HS-5 (cell line): ENCODE results near the gene KRT35.

Source experiments
- DNase-seq: peaks from one replicate; pipeline ENCODE4 v3.0.0-alpha.2; 2012; ENCODE audit warnings: low read depth

KRT35 gene

DNA sequence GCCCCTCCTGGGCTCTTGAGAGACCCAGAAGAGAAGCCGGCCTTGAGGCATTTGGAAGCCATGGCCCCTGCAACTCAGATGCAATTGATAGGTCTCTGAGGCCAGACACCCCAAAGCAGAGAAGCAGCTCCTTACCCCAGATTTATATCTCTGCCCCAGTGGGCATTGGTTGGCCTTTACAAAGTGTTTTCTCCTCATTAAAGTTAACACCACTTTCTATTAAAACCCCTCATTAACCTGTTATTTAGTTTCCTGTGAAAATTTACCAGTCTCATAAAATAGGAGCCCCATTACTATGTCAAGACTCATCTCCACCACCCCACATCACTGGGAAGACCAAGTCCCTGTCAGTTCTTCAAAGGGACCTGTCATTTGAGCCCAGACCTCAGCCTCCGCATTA is at the start of gene KRT35:
KRT35 (minus strand) TSS at position 116 of the 400 bp plus-strand sequence; CDS start at position 62, 54 bp downstream.
- DNase-seq, result no peak

GRCh38 chr17:41530062-41531048 is 49.4 kb upstream of the KRT35 start:
- peak; percentile 65 for DNase-seq

DNA sequence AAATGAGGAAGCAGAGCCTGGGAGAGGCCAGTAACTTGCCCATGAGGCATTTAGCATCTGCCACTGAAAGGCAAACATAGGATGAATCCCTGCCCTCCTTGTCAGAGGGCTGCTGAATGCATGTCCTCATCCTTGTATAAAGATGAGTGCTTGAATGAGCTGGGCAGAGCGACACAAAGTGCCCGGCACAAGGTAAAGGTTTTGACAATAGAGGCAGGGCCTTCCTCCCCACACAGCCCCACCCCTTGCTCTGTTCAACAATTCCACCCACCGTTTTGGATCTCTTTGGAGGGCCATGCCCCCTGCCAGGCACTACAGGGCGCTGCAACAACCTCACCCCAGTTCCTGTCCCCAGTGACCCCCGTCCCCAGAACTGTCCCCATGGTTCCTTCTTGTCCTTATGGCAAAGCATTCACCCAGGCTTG is 48.6 kb upstream of the KRT35 start:
- no peak for DNase-seq

- DNase-seq, result no peak
Observed at GRCh38 chr17:41528959-41529353, 48.0 kb upstream of the KRT35 start.

- no peak for DNase-seq
Observed at GRCh38 chr17:41527063-41528023, 46.4 kb upstream of the KRT35 start.

DNA sequence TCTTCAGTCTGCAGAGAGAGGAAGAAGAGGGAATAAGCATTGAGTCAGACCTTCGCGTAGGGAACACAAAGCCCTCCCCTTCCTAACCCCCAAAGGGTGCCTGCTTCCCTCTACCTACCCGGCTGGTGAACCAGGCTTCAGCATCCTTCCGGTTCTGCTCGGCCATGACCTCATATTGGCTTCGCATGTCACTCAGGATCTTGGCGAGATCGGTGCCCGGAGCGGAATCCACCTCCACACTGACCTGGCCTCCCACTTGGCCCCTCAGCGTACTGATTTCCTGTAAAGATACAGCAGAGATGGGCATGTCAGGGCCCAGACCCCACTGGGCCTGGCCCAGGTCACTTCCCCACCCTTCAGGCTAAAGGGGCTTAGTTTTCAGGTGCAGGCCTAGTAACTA is 43.3 kb upstream of the KRT35 start:
- no peak for DNase-seq

GRCh38 chr17:41523787-41524186 is 42.8 kb upstream of the KRT35 start:
- DNase-seq, result no peak

GRCh38 chr17:41523225-41523593 is 42.3 kb upstream of the KRT35 start:
- DNase-seq, result no peak

- no peak for DNase-seq
Observed at GRCh38 chr17:41522301-41523224, 41.6 kb upstream of the KRT35 start.

- peak; percentile 71 for DNase-seq
Observed at GRCh38 chr17:41521574-41522261, 40.8 kb upstream of the KRT35 start.

DNA sequence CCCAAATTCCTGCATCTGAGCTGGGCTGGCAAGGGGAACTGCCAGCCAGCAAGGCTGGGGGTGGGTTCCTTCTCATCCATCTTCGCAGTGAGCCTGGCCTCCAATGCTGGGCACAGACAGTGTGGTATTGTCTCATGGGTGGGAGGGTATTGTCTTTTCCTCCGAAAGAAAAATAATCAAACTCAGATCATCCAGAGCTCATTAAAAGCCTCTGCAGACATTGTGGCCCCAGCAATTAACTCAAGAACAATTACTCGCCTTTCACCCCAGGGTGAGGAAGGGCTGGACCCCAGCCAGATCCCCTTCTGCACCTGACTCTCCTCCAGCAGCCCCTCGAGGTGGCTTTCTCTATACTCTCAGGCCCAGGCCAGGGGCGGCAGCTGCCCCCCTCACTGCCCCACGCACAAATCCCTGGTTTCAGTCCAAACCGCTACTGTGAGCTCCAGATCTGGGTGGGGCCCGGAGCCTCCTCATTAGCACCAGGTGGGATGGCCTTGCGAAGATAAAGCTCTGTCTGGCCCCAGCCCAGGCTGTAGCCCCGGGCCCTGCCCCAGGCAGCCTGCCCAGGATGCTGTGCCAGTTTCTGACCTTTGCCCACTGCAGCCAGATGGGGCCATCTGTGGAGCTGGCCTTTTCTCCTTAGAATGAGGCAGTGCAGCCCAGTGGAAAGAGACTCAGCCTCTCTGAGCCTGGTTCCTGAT is 40.0 kb upstream of the KRT35 start:
- DNase-seq, result no peak

GRCh38 chr17:41519501-41520224 is 38.7 kb upstream of the KRT35 start:
- no peak for DNase-seq

DNA sequence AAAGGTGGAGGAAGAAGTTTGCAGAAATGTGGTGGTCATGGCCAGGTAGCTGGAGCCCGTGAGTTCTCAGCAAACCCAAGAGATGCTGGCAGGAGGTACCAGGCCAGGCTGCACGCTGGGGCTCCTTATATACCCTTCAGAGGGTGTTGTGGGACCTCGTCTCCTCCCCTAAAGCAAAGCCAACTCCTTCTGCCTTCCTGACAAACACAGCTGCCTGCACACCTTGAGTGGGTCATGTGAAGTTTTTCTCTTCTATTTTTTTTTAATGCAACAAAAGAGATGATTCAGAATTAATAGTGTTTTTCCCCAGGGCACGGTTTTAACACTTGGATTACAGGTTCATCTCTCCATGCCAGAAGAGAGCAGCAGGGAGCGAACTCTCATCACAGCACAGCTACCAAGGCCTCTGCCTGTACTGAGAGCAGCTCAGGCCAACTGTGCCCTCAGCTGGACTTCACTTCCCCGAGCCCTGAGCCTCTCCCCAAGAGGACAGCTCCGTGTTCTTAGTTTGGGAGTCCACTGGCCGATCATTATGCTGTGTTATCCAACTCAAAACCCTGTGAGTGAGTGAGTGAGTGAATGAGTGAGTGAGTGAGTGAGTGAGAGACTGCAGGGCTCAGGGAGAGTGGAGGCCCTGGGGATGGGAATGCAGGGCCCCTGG is 38.0 kb upstream of the KRT35 start, which contains the start of gene KRT15:
KRT15 (minus strand) TSS at position 102 of the 661 bp plus-strand sequence; CDS start at position 39, 63 bp downstream.
- no peak for DNase-seq

DNA sequence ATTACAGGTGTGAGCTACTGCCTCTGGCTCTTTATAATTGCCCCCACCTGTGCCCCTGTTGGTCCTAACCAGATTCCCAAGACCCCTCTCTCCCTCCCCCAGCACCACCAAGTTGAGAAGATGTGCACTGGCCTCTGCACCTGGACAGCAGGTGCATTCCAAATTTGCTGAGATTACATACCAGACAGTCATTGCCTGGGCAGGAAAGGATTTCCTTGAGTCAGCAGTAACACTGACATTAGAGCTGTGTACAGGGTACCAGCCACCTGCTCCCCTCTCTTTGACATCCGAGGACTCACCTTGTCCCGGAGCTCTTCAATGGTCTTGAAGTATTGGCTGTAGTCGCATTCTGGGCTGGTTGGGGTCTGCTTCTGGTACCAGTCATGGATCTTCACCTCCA is 37.1 kb upstream of the KRT35 start:
- DNase-seq, result no peak

GRCh38 chr17:41516830-41517283 is 35.9 kb upstream of the KRT35 start:
- no peak for DNase-seq

DNA sequence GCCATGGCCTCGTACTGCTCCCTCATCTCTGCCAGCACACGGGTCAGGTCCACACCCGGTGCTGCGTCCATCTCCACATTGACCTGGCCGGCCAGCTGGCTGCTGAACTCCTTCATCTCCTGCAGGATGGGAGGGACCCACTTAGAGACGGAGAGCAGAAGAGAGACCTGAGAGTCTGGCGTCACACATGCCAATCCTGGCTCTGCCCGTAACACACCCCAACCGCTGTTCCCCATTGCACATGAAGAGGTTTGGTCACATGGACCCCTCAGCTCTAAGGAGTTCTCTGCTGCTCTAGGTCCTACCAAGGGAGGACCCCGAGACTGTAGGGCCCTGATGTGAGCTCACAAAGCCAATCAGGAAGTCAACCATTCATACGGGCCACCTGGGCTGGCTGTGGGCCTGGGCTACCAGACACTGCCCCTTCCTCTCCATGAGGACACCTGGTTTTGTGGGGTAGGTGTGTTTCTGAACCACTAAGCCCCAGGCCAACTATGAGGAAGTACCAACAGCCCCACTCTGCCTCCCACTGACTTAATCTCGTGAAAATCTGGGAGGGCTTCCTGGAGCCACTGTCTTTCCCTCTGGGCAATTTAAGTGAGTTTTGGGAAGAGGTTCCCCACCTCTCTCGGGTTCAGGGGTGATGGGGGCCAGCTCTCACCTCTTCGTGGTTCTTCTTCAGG is 35.3 kb upstream of the KRT35 start:
- DNase-seq, result no peak

DNA sequence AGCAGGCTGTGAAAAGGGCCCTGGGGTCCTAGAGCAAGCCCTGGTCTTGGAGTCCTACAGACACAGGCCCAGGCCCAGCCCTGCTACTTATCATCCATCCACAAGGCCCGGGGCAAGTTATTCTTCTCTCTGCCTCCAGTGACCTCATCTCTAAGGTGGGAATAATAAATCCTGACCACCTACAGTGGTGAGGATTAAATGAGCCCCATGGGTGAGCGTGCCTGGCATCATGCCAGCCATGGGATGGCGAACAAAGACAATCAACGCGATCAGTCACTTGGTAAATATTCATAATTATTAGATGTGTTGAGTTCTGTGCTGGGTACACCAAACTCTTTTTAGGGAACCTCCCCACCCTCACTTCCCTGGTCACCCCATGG is 32.2 kb upstream of the KRT35 start:
- no peak for DNase-seq

DNA sequence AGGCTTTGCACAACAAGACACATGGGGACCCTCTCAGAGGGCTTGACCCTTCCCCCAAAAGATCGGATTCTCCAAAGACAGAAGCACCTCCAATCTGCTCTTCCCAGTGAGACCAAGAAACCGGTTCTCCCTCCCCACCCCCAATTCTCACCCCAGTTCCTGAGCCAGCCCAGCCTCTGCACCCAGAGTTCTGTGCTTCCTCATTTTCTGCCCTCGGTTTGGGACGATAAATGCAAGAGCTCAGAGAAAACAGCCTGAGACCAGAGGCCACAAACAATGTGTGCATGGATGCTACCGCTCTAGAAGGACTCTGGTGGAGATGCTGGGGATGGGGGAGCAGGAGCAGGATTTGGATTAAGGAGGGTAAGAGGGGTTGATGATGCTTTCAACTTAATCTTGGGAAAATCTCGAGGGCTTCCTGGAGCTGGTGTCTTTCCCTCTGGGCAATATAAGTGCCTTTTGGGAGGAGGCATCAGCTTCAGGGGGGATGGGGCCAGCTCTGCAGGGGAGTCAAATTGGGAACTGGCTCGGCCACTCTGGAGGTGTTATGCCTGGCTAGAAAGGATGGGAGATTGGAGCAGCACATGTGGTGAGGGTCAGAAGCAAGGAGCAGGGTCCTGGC is 31.7 kb upstream of the KRT35 start:
- DNase-seq, result no peak
